Keratinocyte (primary cell): ENCODE measurements around the gene ZNF185. TPM values are rescaled to one million over a fixed set of nuclear protein-coding genes. Genes with fewer than 3 reads are reported as not detected.

Source experiments
- DNase-seq: peaks from one replicate; pipeline ENCODE4 v3.0.0-alpha.2; 2011; ENCODE audit warnings: low read depth, missing footprints, low spot score
- FAIRE-seq: peaks from 2 replicates; lab custom pipeline; 2011; peaks lifted over from hg19 to GRCh38; lab: Jason Lieb, UNC
- H2AFZ ChIP-seq: 2 replicates; pipeline ENCODE4 v1.6.0; 2012; ENCODE audit warnings: low read length, control low read depth, inconsistent platforms; ENCODE audit not compliant: control insufficient read depth
- H3K27ac ChIP-seq: 2 replicates; pipeline ENCODE4 v1.5.1; 2011; ENCODE audit warnings: low read length; ENCODE audit not compliant: control insufficient read depth, insufficient read depth
- H3K27me3 ChIP-seq: 3 replicates; pipeline ENCODE4 v1.6.0; 2011; ENCODE audit warnings: low read length; ENCODE audit not compliant: control insufficient read depth, insufficient read depth; ENCODE audit errors: extremely low read depth
- H3K36me3 ChIP-seq, 2 experiments: 2 replicates in 1 of 2; 3 replicates in 1 of 2; pipeline ENCODE4 v1.5.1; 2011; ENCODE audit warnings: low read length in 2 of 2, mild to moderate bottlenecking in 1 of 2; ENCODE audit not compliant: control insufficient read depth in 2 of 2, insufficient read depth in 2 of 2; ENCODE audit errors: extremely low read depth in 1 of 2
- H3K4me1 ChIP-seq: 3 replicates; pipeline ENCODE4 v1.5.1; 2011; ENCODE audit warnings: low read length; ENCODE audit not compliant: control insufficient read depth, insufficient read depth; ENCODE audit errors: extremely low read depth
- H3K4me2 ChIP-seq: 3 replicates; pipeline ENCODE4 v1.6.0; 2011; ENCODE audit warnings: low read depth, low read length; ENCODE audit not compliant: control insufficient read depth, insufficient read depth; ENCODE audit errors: extremely low read depth
- H3K4me3 ChIP-seq, 3 experiments: fragments of 200-600 bp in 1 of 3; sonication (generic) in 1 of 3; 2 replicates in 2 of 3; 3 replicates in 1 of 3; pipeline ENCODE4 v1.5.1; 2011 to 2016; ENCODE audit warnings: low read length in 3 of 3, mild to moderate bottlenecking in 3 of 3, control low read depth in 2 of 3, inconsistent platforms in 1 of 3, low read depth in 1 of 3, mixed read lengths in 1 of 3, mixed run types in 1 of 3, moderate library complexity in 1 of 3; ENCODE audit not compliant: control insufficient read depth in 2 of 3, insufficient read depth in 2 of 3; ENCODE audit errors: extremely low read depth in 1 of 3
- H3K79me2 ChIP-seq: 2 replicates; pipeline ENCODE4 v1.6.0; 2012; ENCODE audit warnings: low read length; ENCODE audit not compliant: control insufficient read depth, insufficient read depth
- H3K9ac ChIP-seq: 3 replicates; pipeline ENCODE4 v1.6.0; 2011; ENCODE audit warnings: low read length; ENCODE audit not compliant: control insufficient read depth, insufficient read depth; ENCODE audit errors: extremely low read depth
- H3K9me1 ChIP-seq: 3 replicates; pipeline ENCODE4 v1.6.0; 2011; ENCODE audit warnings: low read length; ENCODE audit not compliant: control insufficient read depth, insufficient read depth; ENCODE audit errors: extremely low read depth
- H3K9me3 ChIP-seq: 2 replicates; pipeline ENCODE4 v1.5.1; 2012; ENCODE audit warnings: low read depth, low read length; ENCODE audit not compliant: control insufficient read depth
- H4K20me1 ChIP-seq: 3 replicates; pipeline ENCODE4 v1.6.0; 2011; ENCODE audit warnings: low read length; ENCODE audit not compliant: control insufficient read depth, insufficient read depth; ENCODE audit errors: extremely low read depth
- EZH2 ChIP-seq: IDR thresholded peaks from one replicate; pipeline ENCODE4 v1.6.1; 2012; ENCODE audit warnings: inconsistent platforms, mild to moderate bottlenecking, low read length, moderate library complexity
- dilution Hi-C: fragments of 300-500 bp; cut with MboI; formaldehyde crosslinking; loops from one replicate; pipeline ENCODE4 v1.7.0; 2020; ENCODE audit warnings: low sequenced_read_pairs; ENCODE audit not compliant: extremely low pct_ligation_motif_present
- polyA plus RNA-seq, 5 experiments: library from polyadenylated mRNA; depleted of rRNA in 3 of 5; stranded (reverse) in 3 of 5; stranded (forward) in 1 of 5; unstranded in 1 of 5; fragments of >200 nt; gene quantifications; 1 replicate in 1 of 5; 2 replicates in 3 of 5; 3 replicates in 1 of 5; pipeline versions ENCODE4 v1.2.1 to v1.2.3, GENCODE V29; 2011 to 2012; ENCODE audit warnings: missing spikeins in 2 of 5, low read depth in 1 of 5, low replicate concordance in 1 of 5
- TF ChIP-seq, protein P1 (sequence below), 3 experiments: IDR thresholded peaks in 1 of 3; conservative IDR thresholded peaks in 1 of 3; optimal IDR thresholded peaks in 1 of 3; 2 replicates in 2 of 3; 3 replicates in 1 of 3; pipeline versions ENCODE3 to v1.5.1; 2011; ENCODE audit warnings: low read length in 3 of 3, mild to moderate bottlenecking in 3 of 3, moderate library complexity in 2 of 3, control low read depth in 1 of 3, inconsistent platforms in 1 of 3; ENCODE audit not compliant: insufficient read depth in 2 of 3; ENCODE audit errors: extremely low read depth in 1 of 3

Gene ZNF185
- polyA plus RNA-seq, 1 donor (not counting 4 experiments of a cell fraction or from before 2014, with no cell fraction given) = 55.6 TPM

DNA sequence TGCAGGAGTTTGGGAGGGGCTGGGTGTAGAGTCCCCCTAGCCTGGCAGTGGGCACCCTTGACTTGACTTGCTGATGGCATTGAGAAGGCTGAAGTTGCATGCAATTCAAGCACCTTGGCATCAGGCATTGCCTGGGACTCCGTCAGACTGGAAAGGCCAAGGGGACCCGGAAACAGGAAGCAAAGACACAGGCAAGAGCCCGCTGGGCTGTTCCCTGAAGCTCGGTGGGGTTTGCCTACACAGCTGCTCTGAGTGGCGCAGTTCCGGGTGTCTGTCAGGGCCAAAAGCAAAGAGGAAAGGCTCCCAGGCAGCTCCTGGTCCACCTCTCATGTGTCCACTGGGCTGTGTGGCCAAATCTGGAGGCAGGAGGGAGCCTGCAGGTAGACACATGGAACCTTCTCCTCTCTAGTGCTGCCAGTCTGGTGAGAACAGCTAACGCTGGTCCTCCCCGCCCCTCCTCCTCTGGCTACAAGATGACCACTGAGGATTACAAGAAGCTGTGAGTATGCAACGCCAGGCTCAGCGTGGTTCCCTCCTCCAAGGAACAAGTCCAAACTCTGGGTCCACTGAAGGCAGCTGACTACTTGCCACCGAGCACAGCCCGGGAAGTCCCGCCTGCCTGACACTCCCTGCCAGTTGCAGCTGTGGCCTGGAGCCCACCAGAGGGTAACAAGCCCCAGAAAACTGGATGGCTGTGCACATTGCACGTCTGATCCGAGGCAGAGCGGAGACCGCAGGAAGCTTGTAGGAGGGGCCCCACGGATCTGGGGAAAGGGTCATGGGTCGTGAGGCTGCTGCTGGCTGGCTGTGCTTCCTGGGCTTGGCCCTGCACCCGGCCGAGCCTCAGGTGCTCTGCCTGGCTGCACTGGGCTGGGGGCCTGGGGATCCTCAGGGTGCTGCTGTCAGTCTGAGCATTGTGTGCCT lies 20.1 kb downstream of the ZNF185 start:
- Histone ChIP-seq H3K27me3 (no peaks in the 10 kb centered on the region), H3K36me3 (peaks cover 3 to 4% of the 10 kb centered on the region in 2 experiments), H3K27ac (no peak overlapping the region), H3K4me2 (no peak overlapping the region), H3K4me3 (no peak overlapping the region), H3K9ac (no peak overlapping the region), H3K79me2 (no peaks in the 10 kb centered on the region), H3K9me1 (no peaks in the 10 kb centered on the region), H2AFZ (no peak overlapping the region), H3K9me3 (no peaks in the 10 kb centered on the region), H4K20me1 (no peaks in the 10 kb centered on the region), H3K4me1 (no peaks in the 10 kb centered on the region)
- dilution Hi-C loops = no loop called here
- no peak for FAIRE-seq
- TF ChIP-seq, protein P1, sequence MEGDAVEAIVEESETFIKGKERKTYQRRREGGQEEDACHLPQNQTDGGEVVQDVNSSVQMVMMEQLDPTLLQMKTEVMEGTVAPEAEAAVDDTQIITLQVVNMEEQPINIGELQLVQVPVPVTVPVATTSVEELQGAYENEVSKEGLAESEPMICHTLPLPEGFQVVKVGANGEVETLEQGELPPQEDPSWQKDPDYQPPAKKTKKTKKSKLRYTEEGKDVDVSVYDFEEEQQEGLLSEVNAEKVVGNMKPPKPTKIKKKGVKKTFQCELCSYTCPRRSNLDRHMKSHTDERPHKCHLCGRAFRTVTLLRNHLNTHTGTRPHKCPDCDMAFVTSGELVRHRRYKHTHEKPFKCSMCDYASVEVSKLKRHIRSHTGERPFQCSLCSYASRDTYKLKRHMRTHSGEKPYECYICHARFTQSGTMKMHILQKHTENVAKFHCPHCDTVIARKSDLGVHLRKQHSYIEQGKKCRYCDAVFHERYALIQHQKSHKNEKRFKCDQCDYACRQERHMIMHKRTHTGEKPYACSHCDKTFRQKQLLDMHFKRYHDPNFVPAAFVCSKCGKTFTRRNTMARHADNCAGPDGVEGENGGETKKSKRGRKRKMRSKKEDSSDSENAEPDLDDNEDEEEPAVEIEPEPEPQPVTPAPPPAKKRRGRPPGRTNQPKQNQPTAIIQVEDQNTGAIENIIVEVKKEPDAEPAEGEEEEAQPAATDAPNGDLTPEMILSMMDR (optimal IDR thresholded peaks at IDR 0.05 in 1 of 3, IDR thresholded peaks at IDR 0.05 in 1 of 3, conservative IDR thresholded peaks at IDR 0.05 in 1 of 3; ENCODE audit: extremely low read depth in 1 of 3, insufficient read depth in 2 of 3, low read length in 3 of 3) = no peak
- DNase-seq = no peak

DNA sequence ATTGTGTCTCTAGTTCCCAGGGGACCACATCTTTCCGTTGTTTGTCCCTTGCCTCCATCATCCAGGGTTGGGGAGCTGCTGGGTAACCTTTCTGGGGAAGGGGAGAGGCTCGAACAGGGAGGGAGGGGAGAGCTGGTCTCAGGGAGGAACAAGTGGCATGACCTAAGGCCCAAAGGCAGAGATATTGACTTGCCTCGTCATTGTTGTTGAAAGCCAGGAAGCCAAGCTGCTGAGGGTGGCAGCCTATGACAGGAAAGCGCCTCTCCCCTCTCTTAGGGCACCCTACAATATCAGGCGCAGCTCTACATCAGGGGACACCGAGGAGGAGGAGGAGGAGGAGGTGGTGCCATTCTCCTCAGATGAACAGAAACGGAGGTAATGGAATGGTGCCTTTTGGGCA lies 20.8 kb downstream of the ZNF185 start:
- no peak overlapping the region for H2AFZ ChIP-seq
- H3K9me1 ChIP-seq = no peaks in the 10 kb centered on the region
- H3K27me3 ChIP-seq = no peaks in the 10 kb centered on the region
- H3K4me3 ChIP-seq = no peak overlapping the region
- no peak overlapping the region for H3K27ac ChIP-seq
- H4K20me1 ChIP-seq = no peaks in the 10 kb centered on the region
- DNase-seq (no peak), FAIRE-seq (no peak)
- dilution Hi-C loops = no loop called here
- no peaks in the 10 kb centered on the region for H3K79me2 ChIP-seq
- no peaks in the 10 kb centered on the region for H3K4me1 ChIP-seq
- H3K9ac ChIP-seq = no peak overlapping the region
- peaks cover 3 to 4% of the 10 kb centered on the region in 2 experiments for H3K36me3 ChIP-seq
- no peaks in the 10 kb centered on the region for H3K9me3 ChIP-seq
- no peak overlapping the region for H3K4me2 ChIP-seq
- TF ChIP-seq, protein P1 (optimal IDR thresholded peaks at IDR 0.05 in 1 of 3, IDR thresholded peaks at IDR 0.05 in 1 of 3, conservative IDR thresholded peaks at IDR 0.05 in 1 of 3; ENCODE audit: extremely low read depth in 1 of 3, insufficient read depth in 2 of 3, low read length in 3 of 3) = no peak
- no peak for TF ChIP-seq EZH2
